ENCODE results near the gene FIP1L1.
"Not testable (repeated sequence)": the region's sequence is repeated elsewhere in the genome, so short reads cannot be mapped to it uniquely, and the experiment has no call there.

Gene FIP1L1

GRCh38 chr4:53380221-53380620, 2.8 kb downstream of the FIP1L1 start:
- no peak for FAIRE-seq

- not testable (repeated sequence) for FAIRE-seq
These were observed 32.0 kb downstream of the FIP1L1 start for GRCh38 chr4:53409479-53409878.

- no peak for FAIRE-seq
These were observed 41.8 kb downstream of the FIP1L1 start for GRCh38 chr4:53419208-53419607.

- no peak for FAIRE-seq
These were observed 44.4 kb downstream of the FIP1L1 start for GRCh38 chr4:53421791-53422190.

- peak; percentile 66 for FAIRE-seq
These were observed 44.9 kb downstream of the FIP1L1 start for GRCh38 chr4:53422367-53422766.

- FAIRE-seq = no peak
These were observed 46.8 kb downstream of the FIP1L1 start for GRCh38 chr4:53424280-53424679.

GRCh38 chr4:53427366-53427765, 49.9 kb downstream of the FIP1L1 start:
- FAIRE-seq = no peak

- no peak for FAIRE-seq
These were observed 53.6 kb downstream of the FIP1L1 start for GRCh38 chr4:53431052-53431451.

- FAIRE-seq = no peak
These were observed 55.3 kb downstream of the FIP1L1 start for GRCh38 chr4:53432528-53433424.

GRCh38 chr4:53436251-53436650, 58.8 kb downstream of the FIP1L1 start:
- no peak for FAIRE-seq

- no peak for FAIRE-seq
These were observed 64.1 kb downstream of the FIP1L1 start for GRCh38 chr4:53441564-53441963.

GRCh38 chr4:53444954-53445353, 67.5 kb downstream of the FIP1L1 start:
- no peak for FAIRE-seq

- no peak for FAIRE-seq
These were observed 73.3 kb downstream of the FIP1L1 start for GRCh38 chr4:53450773-53451172.

GRCh38 chr4:53453385-53453784, 75.9 kb downstream of the FIP1L1 start:
- FAIRE-seq = no peak

- FAIRE-seq = no peak
These were observed 78.3 kb downstream of the FIP1L1 start for GRCh38 chr4:53455766-53456165.

GRCh38 chr4:53456178-53456577, 78.7 kb downstream of the FIP1L1 start:
- no peak for FAIRE-seq

- peak; percentile 15 for FAIRE-seq
These were observed 82.1 kb downstream of the FIP1L1 start for GRCh38 chr4:53459548-53459947.

GRCh38 chr4:53461244-53461643, 83.8 kb downstream of the FIP1L1 start:
- FAIRE-seq = no peak

- FAIRE-seq = no peak
These were observed 85.9 kb downstream of the FIP1L1 start for GRCh38 chr4:53463340-53463739.

- FAIRE-seq = no peak
These were observed 87.8 kb downstream of the FIP1L1 start for GRCh38 chr4:53465281-53465680.

GRCh38 chr4:53465891-53466290, 88.5 kb downstream of the FIP1L1 start:
- no peak for FAIRE-seq

GRCh38 chr4:53466576-53466975, 89.1 kb downstream of the FIP1L1 start:
- not testable (repeated sequence) for FAIRE-seq

GRCh38 chr4:53476232-53477037, 99.0 kb downstream of the FIP1L1 start:
- no peak for FAIRE-seq

GRCh38 chr4:53477038-53477565, 99.7 kb downstream of the FIP1L1 start:
- no peak for FAIRE-seq

Data from G401.6 (cell line).